ENCODE results near the gene LST1.

Gene LST1

DNA sequence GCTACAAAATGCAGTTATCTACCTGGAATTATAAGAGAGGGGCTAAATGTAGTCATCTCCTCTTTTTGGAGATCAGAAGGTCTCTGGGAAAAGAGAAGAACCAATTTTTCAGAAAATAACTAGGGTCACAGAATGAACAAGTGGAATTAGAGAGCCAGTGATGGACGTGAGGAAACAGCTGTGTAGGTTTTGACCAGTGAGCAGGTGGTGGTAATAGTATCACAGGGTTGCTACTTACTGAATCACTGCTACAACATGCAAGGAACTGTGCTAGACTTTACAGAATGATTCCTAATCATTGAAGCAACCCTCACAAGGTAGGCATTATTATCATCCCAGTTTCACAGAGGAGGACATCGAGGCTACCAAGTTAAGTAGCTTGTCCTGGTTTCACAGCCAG is 41.4 kb upstream of the LST1 start:
- H3K4me3 ChIP-seq (ENCODE audit: low read depth, low read length), result no peak overlapping the region
- DNase-seq (ENCODE audit: low read depth), result no peak
- TF ChIP-seq, protein P1, sequence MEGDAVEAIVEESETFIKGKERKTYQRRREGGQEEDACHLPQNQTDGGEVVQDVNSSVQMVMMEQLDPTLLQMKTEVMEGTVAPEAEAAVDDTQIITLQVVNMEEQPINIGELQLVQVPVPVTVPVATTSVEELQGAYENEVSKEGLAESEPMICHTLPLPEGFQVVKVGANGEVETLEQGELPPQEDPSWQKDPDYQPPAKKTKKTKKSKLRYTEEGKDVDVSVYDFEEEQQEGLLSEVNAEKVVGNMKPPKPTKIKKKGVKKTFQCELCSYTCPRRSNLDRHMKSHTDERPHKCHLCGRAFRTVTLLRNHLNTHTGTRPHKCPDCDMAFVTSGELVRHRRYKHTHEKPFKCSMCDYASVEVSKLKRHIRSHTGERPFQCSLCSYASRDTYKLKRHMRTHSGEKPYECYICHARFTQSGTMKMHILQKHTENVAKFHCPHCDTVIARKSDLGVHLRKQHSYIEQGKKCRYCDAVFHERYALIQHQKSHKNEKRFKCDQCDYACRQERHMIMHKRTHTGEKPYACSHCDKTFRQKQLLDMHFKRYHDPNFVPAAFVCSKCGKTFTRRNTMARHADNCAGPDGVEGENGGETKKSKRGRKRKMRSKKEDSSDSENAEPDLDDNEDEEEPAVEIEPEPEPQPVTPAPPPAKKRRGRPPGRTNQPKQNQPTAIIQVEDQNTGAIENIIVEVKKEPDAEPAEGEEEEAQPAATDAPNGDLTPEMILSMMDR (conservative IDR thresholded peaks at IDR 0.05; ENCODE audit: low read depth, low read length), result no peak

DNA sequence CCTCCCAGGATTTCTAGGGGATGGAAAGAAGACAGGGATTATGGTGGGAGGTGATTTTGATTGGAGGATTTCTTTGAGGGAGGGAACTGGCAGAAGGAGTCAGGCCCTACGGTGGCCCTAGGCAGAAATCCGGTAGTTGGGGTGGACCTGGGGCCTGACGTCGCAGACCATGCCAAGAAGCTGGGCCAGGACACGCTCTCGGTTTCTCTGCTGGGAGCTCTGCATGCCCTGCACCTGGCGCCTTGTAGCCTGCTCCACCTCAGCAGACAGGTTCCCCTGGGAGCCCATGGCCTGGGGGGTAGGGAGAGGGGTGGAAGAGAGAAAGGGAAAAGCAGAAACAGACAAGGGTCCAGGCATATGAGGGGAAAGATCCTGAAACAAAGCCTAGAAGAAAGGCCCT is 40.8 kb upstream of the LST1 start:
- TF ChIP-seq, protein P1 (conservative IDR thresholded peaks at IDR 0.05; ENCODE audit: low read depth, low read length), result no peak
- H3K4me3 ChIP-seq (ENCODE audit: low read depth, low read length), result no peak overlapping the region
- no peak for DNase-seq (ENCODE audit: low read depth)

- peak within 1 kb of the TSS; percentile 66 for H3K4me3 ChIP-seq (ENCODE audit: low read depth, low read length)
- TF ChIP-seq, protein P1 (conservative IDR thresholded peaks at IDR 0.05; ENCODE audit: low read depth, low read length), result peak; percentile 99
These were observed 39.6 kb upstream of the LST1 start, which contains the start of gene ATP6V1G2 for GRCh38 chr6:31546339-31546957. Gene ATP6V1G2 (minus strand): TSS chr6:31546608. CDS start chr6:31546559, 49 bp downstream.

DNA sequence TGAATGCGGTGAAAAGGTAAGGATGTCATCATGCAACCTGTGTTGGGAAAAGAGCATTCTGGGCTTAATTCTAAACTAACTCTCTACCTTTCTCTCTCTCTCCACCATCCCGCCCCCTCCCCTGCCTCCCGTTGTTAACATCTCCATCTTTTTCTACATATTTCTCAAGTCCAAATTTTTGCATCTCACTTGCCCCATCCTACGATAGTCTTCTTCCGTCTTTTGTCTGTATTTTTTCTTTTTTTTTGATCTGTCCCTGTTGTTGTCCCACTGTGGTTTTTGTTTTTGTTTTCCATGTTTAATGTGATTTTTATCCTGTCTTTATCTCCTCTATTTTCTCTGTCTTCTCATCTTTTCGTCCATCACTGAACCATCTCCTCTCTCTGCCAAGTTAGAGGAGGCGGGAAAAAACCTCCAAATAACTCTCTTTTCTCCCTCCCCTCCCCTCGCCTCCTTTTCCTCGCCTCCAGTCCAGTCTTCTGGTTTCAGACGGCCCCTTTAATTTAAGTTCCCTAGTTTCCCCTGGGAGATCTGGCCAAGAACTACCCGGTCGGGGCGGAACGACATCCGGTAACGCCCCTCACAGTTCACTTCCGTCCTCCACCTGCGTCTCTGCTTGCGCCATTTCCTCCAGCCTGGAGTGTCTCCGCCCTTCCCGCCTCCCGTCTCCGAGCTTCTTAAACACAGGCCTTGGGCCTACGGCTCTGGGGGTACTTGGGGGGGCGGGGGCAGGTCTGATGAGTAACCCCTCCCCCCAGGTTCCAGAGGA is 38.9 kb upstream of the LST1 start, which contains the start of gene NFKBIL1:
Gene NFKBIL1, plus strand, starts transcription at position 651 of the 769 bp plus-strand sequence. Its CDS starts 87 bp downstream, at position 738.
- peak within 1 kb of the TSS; percentile 66 for H3K4me3 ChIP-seq (ENCODE audit: low read depth, low read length)
- TF ChIP-seq, protein P1 (conservative IDR thresholded peaks at IDR 0.05; ENCODE audit: low read depth, low read length), result no peak
- DNase-seq (ENCODE audit: low read depth), result peak; percentile 99

More at GRCh38 chr6:31546339-31546957, 39.6 kb upstream of the LST1 start, which contains the start of gene ATP6V1G2:
- DNase-seq (ENCODE audit: low read depth), result peak; percentile 98

GRCh38 chr6:31547727-31548543 is 38.1 kb upstream of the LST1 start:
- peak overlapping the region; percentile 66 for H3K4me3 ChIP-seq (ENCODE audit: low read depth, low read length)
- TF ChIP-seq, protein P1 (conservative IDR thresholded peaks at IDR 0.05; ENCODE audit: low read depth, low read length), result no peak
- no peak for DNase-seq (ENCODE audit: low read depth)

DNA sequence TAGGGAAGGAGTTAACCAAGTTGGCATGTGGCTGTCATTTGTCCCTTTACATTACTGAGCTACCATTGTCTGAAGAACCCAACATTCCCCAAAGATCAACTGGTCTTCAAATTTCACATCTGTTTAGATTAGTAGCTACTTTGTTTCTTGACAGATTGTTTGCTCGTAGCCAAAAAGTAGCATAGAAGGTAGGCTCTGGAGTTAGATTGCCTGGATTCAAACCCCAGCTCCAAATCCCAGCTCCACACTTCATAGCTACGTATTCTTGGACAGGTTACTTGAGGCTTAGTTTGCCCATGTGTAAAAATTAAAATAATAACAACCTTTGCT is 37.6 kb upstream of the LST1 start:
- H3K4me3 ChIP-seq (ENCODE audit: low read depth, low read length), result peak overlapping the region; percentile 66
- DNase-seq (ENCODE audit: low read depth), result no peak
- TF ChIP-seq, protein P1 (conservative IDR thresholded peaks at IDR 0.05; ENCODE audit: low read depth, low read length), result no peak
